ENCODE data around the gene TMA7B. TPM values are rescaled to one million over a fixed set of nuclear protein-coding genes. Genes with fewer than 3 reads are reported as not detected.

The TMA7B gene
- total RNA-seq, 1 donor from 2014 or later: not detected

DNA sequence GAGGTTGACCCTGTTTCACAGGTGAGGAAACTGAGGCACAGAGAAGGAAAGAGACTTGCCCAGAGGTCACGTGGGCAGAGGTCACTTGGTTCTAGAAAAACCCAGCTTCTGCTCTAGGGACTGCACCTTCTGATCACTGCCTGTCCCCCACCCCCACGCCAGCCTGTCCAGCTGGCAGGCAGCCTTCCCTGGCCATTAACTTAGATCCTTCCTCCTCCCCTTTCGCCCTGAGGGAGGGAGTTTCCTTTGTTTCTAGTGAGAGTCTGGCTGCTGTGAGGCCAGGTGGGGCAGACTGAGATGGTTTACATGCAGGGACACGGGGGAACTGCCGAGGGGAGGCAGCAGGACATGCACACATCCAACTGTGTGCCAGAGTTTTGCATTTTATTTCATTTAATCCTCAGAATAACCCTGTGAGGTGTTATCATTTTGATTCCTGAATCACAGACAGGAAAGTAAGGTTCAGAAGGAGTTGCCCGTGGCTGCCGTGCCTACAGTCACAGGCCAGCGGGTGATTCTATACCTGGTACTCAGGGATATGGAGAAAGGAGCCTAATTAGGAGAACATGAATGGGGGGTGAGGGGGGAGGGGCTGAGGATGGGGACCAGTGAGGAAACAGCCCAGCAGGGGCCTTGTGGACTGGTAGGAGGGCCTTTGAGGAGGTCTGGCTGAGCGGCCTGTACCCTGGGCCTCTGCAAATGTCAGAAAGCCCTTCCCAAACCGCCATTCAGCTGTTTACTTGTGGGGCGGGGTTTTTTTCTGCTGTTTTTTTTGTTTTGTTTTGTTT, 37.9 kb downstream of the TMA7B start:
- DNase-seq (ENCODE audit: low spot score): no peak

DNA sequence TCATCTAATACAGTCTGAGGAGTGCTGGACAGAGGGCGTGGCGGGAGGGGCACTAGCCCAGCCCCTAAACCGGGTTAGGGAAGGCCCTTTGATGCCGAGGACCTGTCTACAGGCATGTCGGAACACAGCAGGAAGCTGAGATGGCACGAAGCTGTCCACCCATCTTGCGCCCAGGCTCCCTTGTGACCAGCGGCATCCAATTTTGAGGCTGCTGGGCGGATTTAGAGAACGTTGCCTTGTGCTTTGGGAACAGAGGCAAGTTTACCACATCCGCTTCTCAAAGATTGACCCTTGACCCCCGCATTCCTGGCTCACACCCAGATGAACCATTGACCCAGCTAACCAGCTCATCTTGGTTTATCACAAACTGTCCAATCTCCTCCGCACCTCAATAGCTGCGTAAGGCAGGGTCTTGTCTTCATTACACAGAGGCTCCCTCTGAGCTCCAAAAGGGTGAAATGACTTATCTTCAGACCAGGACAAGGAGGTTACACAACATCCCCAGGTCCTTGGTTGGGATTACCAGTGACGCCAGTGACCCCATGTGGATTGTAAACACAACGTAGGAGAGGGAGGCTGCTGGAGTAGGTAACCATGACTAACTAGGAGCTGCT, 39.1 kb downstream of the TMA7B start:
- DNase-seq (ENCODE audit: low spot score): no peak

DNA sequence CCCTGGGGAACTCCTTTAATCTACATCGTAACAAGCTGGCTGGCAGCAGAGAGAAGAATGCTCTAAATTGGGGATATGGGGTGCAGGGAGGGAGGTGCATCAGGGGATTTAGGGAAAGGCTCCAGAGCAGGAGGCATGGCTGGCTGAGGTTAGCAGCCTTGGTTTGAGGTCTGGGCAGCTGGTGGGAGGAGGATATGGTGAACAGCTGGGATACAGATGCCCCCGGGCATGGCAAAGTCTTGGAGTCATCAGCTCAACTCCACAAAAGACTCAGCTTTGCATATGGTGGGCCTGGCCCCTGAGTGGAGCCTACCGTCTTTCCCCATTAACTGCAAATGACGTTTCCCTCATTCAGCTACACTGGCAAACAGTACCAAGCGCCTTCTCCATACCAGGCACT, 40.0 kb downstream of the TMA7B start:
- no peak for DNase-seq (ENCODE audit: low spot score)

DNA sequence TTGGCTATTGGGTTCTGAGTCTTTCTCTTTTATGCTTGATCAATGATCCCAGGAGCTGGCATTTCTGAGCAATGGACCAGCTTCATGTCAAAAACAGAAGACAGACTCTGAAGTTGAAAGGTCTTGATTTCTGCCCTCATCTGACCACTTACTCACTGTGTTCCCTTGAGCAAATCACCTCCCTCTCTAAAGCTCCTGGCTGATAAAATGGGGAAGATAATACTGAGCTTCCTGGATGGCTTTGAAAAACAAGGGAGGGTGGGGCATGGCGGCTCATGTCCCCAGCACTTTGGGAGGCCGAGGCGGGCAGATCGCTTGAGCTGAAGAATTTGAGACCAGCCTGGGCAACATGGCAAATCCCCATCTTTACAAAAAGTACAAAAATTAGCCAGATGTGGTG, 40.9 kb downstream of the TMA7B start:
- no peak for DNase-seq (ENCODE audit: low spot score)

- no peak for DNase-seq (ENCODE audit: low spot score)
Measured at GRCh38 chr22:40001800-40002577, 41.8 kb downstream of the TMA7B start.

DNA sequence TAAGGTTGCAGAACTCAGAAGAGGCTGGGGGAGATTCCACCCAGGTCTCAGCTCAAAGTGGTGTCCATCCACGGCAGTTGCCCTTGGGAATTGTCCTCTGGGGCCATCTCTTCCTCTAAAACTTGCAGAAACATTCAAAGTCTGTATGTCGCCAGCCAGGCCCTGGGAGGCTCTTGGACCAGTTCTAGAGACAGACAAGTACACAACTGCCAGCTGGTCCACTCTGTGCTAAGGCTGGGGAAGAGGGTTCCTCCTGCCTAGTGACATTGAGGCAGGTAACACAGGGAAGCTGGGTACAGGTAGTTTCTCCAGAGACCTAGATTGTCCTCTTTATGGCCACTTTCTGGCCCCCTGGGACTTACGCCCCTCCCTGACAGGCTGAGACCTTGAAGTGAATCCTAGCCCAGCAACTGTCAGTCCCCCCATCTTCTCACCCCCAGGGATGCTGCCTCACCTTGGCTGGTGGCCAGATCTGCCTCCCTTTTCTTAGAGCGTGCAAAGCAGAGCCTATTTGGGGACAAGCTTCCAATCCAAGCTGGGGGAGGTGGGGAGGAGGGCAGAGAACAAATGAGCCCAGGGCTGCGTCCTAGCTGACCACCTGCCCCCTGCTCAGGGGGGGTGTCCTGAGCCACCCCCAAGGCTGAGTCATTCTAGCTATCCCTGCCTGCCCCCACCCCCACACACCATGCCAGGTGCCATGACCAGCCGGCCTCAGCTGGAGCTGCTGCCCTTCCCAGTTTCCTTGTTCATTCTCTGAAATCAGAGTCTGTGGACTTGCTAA, 42.9 kb downstream of the TMA7B start:
- no peak for DNase-seq (ENCODE audit: low spot score)

GRCh38 chr22:40004836-40005235, 44.6 kb downstream of the TMA7B start:
- no peak for DNase-seq (ENCODE audit: low spot score)

GRCh38 chr22:40006641-40007040, 46.4 kb downstream of the TMA7B start:
- no peak for DNase-seq (ENCODE audit: low spot score)

DNA sequence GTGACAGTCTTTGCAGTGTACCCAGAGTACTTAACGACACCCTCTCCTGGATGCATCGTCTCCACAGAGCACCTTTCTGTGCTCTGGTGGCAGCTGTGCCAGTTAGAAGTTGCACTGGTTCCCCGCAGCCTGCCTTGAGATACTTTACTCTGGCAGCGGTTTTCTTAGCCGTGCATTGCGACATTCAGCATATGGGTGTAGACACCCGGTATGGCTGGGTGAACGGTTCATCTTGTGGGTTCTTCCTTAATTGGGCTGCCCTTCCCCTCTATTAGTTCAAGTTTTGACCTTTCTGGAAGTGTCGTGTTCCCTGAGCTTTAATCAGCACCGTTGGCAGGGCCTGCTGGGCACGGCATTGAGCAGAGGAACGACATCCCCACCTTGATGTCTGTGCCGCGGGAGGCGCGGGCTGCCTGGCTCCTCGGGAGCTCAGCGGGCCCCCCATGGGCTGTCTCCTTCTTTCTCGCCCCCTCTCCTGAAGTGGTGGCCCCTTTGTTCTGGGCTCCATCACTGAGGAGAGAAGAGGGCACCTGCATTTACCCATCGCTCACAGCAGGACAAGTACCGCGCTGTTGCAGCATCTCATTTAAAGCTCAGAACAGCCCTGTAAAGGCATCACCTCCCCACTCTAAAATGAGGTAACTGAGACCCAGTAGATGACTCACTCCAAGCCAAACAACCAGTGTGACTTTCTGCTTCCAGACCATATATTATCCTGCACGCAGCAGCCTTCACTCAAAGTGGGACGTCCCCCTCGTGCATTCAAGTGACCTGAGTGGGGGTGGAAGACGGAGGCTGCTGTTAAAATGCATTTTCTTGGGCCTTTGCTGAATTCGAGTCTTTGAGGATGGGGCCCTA, 47.9 kb downstream of the TMA7B start:
- no peak for DNase-seq (ENCODE audit: low spot score)

DNA sequence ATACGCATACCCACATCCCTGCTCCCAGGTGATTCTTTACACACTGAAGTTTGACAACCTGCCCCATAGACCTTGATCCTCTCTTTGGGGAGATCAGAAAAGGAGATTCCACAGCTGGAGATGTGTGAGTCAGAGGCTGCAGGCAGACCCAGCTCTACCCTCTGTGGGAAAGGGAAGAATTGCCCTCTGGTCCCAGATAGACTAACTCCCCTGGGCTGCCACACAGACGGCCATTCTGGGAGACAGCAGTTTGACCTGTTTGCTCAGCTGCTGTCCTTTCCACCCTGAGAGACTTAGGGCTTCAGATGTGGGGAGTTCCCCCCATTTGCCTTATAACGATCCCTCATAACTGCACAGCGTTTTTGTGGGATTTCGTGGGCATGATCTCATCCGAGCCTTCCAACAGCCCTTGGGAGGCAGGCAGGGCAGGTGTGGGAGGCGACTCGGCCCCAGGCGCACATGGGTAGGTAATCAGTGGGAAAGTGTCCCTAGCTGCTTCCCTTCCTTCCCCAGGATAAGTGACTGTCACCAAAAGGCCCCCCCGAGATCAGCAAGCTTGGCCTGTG, 48.6 kb downstream of the TMA7B start:
- no peak for DNase-seq (ENCODE audit: low spot score)

DNA sequence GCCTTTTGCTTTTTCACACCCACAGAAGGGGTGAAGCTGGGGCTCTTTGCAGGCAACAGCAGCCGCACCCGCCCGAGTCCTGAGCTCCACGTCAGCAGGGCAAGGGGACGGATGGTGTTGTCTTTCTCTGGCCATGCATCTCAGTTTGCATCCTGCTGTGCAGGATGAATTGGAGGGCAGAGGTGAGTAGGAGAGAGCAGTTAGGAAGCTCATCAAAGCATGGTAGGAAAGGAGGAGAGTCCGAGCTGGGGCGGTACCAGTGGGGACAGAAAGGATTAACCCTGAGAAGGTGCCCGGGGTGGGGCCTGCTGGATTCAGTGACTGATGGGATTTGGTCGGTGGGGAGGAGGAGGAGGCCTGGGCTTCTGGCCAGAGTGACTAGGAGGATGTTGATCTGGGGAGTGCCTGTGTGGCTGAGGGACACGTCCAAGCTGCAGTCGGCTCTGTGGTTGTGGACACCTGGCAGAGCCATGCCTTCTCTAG, 49.1 kb downstream of the TMA7B start:
- DNase-seq (ENCODE audit: low spot score): no peak

DNA sequence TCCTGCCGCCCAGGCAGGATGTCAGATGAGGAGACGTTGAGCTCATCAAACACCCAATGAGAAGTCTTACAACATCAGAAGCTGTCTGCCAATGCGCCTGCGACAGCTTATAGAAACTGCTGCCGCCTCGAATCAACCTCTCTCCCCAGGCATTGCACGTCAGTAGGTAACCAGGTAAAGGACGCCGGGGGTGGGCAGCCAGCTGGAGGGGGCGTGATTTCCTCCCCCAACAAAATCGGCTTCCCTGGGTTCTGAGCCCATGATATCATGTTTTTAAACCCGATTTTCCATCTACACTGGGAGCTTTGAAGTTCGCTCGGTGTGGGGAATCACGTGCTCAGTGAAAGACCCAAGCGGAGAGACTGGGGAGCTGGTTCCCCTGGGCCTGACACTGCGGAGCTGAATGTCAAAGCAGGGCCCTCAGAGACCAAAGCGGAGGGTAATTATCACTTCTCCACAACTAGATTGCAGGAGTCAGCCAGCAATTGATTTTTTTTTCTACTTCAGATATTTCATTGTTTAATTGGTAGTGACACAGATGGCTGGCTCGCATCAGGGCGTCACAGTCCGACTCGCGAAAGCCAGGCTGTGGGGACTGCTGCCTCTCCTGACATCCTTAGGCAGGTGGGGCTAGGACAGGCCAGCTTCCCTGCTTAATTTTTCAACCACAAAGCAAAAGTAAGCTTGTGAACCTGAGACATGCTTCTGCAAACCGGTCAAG, 49.9 kb downstream of the TMA7B start:
- DNase-seq (ENCODE audit: low spot score): no peak

GRCh38 chr22:40010746-40011145, 50.5 kb downstream of the TMA7B start:
- no peak for DNase-seq (ENCODE audit: low spot score)

Other genes with a start within 250 kb of the TMA7B start
- not detected for gene ENTHD1, start 66.6 kb upstream of the TMA7B start, total RNA-seq
- 1.3 TPM for gene GRAP2, start 59.3 kb upstream of the TMA7B start, total RNA-seq
- gene FAM83F, start 34.6 kb downstream of the TMA7B start, total RNA-seq: 0.87 TPM
- gene TNRC6B, start 217.5 kb downstream of the TMA7B start, total RNA-seq: 37.4 TPM